LoVo (cell line): ENCODE results near the gene MYCBPAP.
A peak's percentile ranks its signal among the peaks of the same experiment; 100 is the strongest.

Experiments used
- DNase-seq: peaks from one replicate; pipeline ENCODE4 v3.0.0-alpha.2; 2016; ENCODE audit warnings: low spot score

MYCBPAP gene, protein sequence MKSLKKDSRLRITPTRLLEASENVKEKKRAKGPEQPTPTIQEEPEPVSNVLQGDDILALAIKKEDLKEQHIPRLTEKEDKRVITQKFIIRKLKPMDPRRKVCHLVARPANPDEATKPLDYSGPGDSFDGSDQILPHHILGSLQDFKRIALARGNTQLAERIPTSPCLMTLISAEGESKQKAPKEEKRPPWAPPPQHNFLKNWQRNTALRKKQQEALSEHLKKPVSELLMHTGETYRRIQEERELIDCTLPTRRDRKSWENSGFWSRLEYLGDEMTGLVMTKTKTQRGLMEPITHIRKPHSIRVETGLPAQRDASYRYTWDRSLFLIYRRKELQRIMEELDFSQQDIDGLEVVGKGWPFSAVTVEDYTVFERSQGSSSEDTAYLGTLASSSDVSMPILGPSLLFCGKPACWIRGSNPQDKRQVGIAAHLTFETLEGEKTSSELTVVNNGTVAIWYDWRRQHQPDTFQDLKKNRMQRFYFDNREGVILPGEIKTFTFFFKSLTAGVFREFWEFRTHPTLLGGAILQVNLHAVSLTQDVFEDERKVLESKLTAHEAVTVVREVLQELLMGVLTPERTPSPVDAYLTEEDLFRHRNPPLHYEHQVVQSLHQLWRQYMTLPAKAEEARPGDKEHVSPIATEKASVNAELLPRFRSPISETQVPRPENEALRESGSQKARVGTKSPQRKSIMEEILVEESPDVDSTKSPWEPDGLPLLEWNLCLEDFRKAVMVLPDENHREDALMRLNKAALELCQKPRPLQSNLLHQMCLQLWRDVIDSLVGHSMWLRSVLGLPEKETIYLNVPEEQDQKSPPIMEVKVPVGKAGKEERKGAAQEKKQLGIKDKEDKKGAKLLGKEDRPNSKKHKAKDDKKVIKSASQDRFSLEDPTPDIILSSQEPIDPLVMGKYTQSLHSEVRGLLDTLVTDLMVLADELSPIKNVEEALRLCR

GRCh38 chr17:50507871-50508572, at the start of gene MYCBPAP:
MYCBPAP (plus strand) TSS chr17:50508439; CDS start chr17:50508675, 236 bp downstream.
- peak; percentile 85 for DNase-seq

DNA sequence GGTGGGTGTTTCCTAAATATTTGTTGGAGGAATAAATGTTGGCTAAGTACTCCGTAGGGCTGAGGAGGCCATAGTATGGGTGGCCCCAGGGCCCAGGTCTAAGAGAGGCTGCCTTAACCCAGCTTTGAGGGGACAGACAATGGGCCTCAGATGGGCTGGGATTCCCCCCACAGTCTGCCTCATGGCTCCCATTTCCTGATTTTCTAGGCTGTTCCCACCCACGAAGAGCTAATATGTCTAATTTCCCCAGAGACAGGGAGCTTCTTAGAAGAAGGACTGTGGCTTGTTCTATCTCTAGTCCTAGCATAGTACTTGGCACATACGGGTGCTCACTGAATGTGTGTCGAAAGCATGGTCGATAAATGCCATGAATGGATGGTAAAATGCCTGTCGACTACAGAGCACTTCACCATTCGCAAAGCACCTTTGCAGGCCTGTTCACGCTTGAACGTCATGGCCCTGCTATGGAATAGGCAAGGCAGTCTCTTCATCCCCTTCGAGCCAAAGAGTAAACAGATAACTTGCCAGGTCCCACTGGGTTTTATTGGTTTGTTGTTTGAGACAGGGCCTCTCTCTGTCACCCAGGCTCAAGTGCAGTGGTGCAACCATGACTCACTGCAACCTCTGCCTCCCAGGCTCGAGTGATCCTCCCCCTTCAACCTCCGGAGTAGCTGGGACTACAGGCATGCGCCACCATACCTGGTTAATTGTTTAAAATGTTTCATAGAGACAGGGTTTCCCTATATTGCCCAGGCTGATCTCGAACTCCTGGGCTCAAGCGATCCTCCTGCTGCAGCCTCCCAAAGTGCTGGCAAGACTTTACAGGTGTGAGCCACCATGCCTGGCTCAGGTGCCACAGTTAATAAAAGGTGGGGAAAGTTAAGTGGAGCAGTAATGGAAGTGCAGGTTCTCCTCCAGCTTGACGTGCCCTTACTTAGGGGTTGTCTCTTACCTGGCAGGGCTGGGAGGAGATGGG, 49.2 kb upstream of the MYCBPAP start:
- peak; percentile 72 for DNase-seq

DNA sequence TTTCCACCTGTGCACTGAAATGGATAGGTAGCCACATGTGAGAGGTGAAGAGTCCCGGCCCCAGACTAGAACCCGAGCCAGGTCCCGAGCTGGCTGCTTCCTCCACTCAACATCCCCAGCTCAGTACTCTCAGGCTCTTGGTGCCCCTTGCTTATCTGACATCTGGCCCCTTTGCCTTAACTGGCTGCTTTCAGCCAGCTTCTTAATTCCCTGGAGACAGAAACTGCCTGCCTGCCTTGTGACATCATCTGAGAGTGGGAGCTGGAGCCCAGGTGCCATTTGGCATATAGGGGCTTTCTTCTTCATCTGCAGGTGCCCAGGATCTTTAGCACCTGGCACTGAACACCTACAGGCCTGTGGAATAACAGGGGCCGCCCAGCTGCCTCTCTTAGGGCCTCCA, 48.5 kb upstream of the MYCBPAP start:
- no peak for DNase-seq

- no peak for DNase-seq
Observed at GRCh38 chr17:50460831-50461526, 47.3 kb upstream of the MYCBPAP start.

- DNase-seq, result no peak
Observed at GRCh38 chr17:50461550-50462132, 46.6 kb upstream of the MYCBPAP start.

- no peak for DNase-seq
Observed at GRCh38 chr17:50462446-50462845, 45.8 kb upstream of the MYCBPAP start.

- DNase-seq, result no peak
Observed at GRCh38 chr17:50464121-50464520, 44.1 kb upstream of the MYCBPAP start.

DNA sequence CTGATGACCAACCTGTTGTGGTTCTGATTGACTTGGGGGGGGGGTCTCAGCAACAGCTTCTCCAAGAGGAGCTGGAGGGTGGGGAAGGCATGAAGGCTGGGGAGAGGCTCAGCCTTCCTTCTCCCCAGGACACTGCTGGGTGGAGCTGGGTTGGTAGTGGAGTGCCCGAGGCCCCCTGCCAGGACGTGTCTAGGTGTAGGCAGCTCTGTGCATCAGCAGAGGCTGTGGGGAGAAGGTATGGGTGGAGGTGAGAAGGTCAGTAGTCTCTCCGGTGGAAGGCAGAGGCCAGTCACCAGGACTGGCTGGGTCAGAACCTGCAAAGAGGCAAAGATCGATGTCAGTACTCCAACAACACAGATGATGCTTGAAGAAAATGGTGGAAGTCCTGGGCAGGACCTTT, 43.5 kb upstream of the MYCBPAP start:
- no peak for DNase-seq

GRCh38 chr17:50465171-50465570, 43.1 kb upstream of the MYCBPAP start:
- no peak for DNase-seq

GRCh38 chr17:50465635-50466034, 42.6 kb upstream of the MYCBPAP start:
- DNase-seq, result no peak

DNA sequence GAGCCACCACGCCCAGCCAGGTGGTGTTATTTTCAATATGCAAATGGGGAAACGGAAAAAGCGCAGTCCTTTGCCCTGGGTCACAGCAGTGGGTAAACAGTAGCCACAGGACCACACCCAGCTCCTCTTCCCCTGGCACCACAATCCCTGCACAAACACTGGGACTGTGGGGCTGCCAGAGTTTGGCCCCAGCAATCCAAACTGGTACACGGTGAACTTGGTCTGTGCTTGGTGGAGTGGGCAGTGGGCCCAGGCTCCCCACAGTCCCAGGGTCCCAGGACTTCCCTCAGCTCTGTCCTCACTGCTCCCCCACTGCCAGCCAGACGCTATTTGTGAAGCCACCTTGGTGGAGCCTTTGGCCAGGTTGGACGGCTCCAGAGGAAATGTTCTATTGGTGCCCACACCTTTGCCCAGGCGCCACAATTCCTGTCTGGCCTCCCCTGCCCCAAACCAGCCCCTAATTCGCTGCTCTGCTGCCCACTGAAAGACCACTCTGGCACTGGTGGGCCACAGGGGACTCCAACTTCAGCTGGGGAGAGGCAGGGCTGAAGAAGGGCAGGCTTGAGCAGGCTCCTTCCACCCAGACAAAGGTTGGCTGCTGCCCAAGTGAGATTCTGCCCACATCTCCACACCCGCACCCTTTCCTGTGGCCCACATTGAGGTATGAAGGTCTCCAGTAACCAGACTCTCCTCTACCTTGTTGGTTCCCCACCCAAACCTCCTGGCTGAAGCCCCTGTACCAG, 41.7 kb upstream of the MYCBPAP start:
- peak; percentile 61 for DNase-seq

- DNase-seq, result no peak
Observed at GRCh38 chr17:50467114-50467854, 41.0 kb upstream of the MYCBPAP start.

- DNase-seq, result no peak
Observed at GRCh38 chr17:50467855-50468303, 40.4 kb upstream of the MYCBPAP start.

DNA sequence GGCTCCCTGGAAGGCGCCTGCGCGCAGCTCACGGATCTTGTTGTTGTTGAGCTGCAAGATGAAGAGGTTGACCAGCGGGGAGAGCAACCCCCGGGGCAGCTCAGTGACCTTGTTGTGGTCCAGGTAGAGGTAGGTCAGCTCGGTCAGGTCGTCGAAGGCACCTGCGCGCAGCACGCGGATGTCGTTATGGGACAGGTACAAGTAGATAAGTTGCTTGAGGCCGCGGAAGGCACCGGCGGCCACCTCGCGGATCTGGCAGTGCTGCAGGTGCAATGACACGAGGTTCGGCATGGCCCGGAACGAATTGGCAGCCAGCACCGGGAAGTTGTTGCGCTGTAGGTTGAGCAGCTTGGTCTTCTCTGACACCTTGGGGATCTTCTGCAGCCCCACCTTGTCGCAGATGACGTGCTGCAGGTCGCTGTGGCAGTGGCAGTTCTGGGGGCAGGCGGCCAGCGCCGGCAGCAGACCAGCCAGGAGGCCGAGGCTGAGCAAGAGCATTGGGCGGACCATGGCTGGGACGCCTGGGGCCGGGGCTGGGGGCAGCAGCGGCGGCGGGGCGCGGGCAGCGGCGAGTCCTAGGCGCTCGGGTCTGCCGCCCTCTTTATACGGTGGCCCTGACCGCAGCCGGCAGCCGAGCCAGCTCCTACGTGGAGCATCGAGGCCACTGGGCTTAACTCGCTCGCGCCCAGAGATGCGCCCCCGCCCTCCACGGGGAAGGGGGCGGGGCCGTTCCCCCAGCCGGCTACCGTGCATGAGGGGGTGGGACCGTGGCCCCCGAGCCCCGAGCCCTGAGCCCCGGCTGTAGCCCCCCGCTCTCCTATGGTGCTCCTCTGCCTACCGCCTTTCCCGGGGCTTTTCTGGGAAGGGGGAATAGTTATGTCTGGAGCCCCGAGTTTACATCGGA, 39.7 kb upstream of the MYCBPAP start, which contains the start of gene CHAD:
Gene CHAD (minus strand): TSS at position 577 of the 904 bp plus-strand sequence. CDS start 67 bp downstream, at position 510.
- DNase-seq, result no peak

DNA sequence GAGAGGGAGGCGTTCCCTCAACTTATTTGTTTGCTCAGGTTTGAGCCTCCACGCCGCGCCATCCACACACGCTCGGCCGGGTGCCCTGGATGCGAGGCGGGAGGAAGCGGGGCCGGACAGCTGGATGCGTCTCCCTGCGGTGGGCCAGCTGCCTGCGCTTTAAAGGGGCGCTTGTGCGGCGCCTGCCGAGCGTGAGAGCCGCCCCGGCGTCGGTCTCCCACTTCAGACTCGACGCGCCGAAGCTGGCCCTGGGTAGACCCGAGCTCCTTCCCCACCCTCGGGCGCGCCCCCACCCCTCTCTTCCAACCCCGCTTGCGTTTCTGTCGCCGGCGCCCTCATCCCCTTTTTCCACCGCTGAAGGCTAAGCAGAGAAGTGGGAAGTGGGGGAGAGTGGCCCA, 39.0 kb upstream of the MYCBPAP start:
- DNase-seq, result no peak

GRCh38 chr17:50469671-50470305, 38.5 kb upstream of the MYCBPAP start:
- no peak for DNase-seq

GRCh38 chr17:50470426-50470825, 37.8 kb upstream of the MYCBPAP start:
- no peak for DNase-seq
